DND-41 (cell line): Measurements from ENCODE around the gene RASGRP2.

Experiments
- EZH2 ChIP-seq: IDR thresholded peaks from 3 replicates; pipeline ENCODE4 v1.6.1; 2012; ENCODE audit warnings: borderline replicate concordance, low read depth, mild to moderate bottlenecking, moderate library complexity, low read length, inconsistent platforms; ENCODE audit not compliant: severe bottlenecking
- TF ChIP-seq, protein P1 (sequence below): IDR thresholded peaks from 2 replicates; pipeline ENCODE4 v1.5.1; 2012; ENCODE audit warnings: borderline replicate concordance, low read length, moderate library complexity, mild to moderate bottlenecking; ENCODE audit not compliant: poor library complexity, severe bottlenecking; ENCODE audit errors: extremely low read depth

DNA sequence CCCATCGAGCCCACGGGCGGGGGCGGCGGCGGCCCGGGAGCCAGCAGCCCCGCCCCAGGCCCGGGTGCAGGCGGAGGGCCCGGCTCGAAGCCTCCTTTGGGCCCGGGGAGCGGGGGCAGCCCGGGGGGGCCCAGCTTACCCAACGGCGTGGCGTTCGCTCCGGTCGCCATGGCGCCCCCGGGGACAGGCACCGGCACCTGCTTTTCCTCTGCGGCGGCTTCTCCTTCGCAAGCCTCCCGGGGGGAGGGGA, 34.2 kb upstream of the RASGRP2 start:
- TF ChIP-seq, protein P1, sequence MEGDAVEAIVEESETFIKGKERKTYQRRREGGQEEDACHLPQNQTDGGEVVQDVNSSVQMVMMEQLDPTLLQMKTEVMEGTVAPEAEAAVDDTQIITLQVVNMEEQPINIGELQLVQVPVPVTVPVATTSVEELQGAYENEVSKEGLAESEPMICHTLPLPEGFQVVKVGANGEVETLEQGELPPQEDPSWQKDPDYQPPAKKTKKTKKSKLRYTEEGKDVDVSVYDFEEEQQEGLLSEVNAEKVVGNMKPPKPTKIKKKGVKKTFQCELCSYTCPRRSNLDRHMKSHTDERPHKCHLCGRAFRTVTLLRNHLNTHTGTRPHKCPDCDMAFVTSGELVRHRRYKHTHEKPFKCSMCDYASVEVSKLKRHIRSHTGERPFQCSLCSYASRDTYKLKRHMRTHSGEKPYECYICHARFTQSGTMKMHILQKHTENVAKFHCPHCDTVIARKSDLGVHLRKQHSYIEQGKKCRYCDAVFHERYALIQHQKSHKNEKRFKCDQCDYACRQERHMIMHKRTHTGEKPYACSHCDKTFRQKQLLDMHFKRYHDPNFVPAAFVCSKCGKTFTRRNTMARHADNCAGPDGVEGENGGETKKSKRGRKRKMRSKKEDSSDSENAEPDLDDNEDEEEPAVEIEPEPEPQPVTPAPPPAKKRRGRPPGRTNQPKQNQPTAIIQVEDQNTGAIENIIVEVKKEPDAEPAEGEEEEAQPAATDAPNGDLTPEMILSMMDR = no peak
- TF ChIP-seq EZH2 = no peak
